ENCODE measurements around the gene NGB.
"Not testable (repeated sequence)": the region's sequence is repeated elsewhere in the genome, so short reads cannot be mapped to it uniquely, and the experiment has no call there.

Gene NGB

DNA sequence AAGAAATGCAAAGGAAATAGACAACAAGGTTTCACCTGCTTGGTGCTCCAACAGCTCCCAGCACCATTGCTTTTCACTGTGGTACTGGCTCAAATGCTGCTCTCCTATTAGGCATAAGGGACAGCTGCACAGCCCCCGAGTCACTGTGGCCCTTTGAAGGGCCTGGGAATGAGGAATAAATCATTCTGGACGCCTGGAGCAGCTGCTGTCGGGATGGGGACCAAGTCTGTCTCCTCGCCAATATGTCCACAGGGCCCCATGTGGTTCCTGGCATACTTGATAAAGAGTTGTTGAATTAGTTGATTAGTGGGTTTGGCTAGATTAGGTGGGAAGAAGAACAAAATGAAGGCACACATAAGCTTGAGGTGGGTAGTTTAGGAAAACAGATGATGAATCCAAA, 13.1 kb upstream of the NGB start:
- no peak overlapping the region for H3K4me3 ChIP-seq (ENCODE audit: control insufficient read depth, low read depth, low read length)
- DNase-seq (ENCODE audit: low read depth) = no peak
- TF ChIP-seq, protein P1, sequence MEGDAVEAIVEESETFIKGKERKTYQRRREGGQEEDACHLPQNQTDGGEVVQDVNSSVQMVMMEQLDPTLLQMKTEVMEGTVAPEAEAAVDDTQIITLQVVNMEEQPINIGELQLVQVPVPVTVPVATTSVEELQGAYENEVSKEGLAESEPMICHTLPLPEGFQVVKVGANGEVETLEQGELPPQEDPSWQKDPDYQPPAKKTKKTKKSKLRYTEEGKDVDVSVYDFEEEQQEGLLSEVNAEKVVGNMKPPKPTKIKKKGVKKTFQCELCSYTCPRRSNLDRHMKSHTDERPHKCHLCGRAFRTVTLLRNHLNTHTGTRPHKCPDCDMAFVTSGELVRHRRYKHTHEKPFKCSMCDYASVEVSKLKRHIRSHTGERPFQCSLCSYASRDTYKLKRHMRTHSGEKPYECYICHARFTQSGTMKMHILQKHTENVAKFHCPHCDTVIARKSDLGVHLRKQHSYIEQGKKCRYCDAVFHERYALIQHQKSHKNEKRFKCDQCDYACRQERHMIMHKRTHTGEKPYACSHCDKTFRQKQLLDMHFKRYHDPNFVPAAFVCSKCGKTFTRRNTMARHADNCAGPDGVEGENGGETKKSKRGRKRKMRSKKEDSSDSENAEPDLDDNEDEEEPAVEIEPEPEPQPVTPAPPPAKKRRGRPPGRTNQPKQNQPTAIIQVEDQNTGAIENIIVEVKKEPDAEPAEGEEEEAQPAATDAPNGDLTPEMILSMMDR (IDR thresholded peaks at IDR 0.05; ENCODE audit: control insufficient read depth, insufficient read depth, low read depth, low read length, missing control alignments) = no peak

- DNase-seq (ENCODE audit: low read depth) = no peak
- TF ChIP-seq, protein P1 (IDR thresholded peaks at IDR 0.05; ENCODE audit: control insufficient read depth, insufficient read depth, low read depth, low read length, missing control alignments) = no peak
- no peak overlapping the region for H3K4me3 ChIP-seq (ENCODE audit: control insufficient read depth, low read depth, low read length)
Observed at GRCh38 chr14:77281852-77282410, 10.9 kb upstream of the NGB start.

DNA sequence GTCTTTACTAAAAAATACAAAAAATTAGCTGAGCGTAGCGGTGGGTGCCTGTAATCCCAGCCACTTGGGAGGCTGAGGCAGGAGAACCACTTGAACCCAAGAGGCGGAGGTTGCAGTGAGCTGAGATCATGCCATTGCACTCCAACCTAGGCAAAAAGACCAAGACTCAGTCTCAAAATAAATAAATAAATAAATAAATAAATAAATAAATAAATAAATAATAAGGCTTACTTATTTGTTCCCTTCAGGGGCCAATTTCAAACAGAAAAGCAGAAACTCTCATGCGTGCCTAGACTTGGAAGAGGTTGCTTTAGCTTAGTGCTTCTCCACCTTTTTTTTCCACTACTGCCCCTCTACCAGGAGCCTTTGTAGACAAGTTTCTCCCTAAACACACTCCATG, 9.9 kb upstream of the NGB start:
- not testable (repeated sequence) for H3K4me3 ChIP-seq (ENCODE audit: control insufficient read depth, low read depth, low read length); DNase-seq (ENCODE audit: low read depth)

GRCh38 chr14:77279719-77280118, 8.7 kb upstream of the NGB start:
- DNase-seq (ENCODE audit: low read depth) = no peak
- no peak overlapping the region for H3K4me3 ChIP-seq (ENCODE audit: control insufficient read depth, low read depth, low read length)
- TF ChIP-seq, protein P1 (IDR thresholded peaks at IDR 0.05; ENCODE audit: control insufficient read depth, insufficient read depth, low read depth, low read length, missing control alignments) = no peak

GRCh38 chr14:77278461-77279230, 7.6 kb upstream of the NGB start:
- DNase-seq (ENCODE audit: low read depth) = no peak
- H3K4me3 ChIP-seq (ENCODE audit: control insufficient read depth, low read depth, low read length) = no peak overlapping the region
- TF ChIP-seq, protein P1 (IDR thresholded peaks at IDR 0.05; ENCODE audit: control insufficient read depth, insufficient read depth, low read depth, low read length, missing control alignments) = no peak

- no peak overlapping the region for H3K4me3 ChIP-seq (ENCODE audit: control insufficient read depth, low read depth, low read length)
- no peak for DNase-seq (ENCODE audit: low read depth)
- TF ChIP-seq, protein P1 (IDR thresholded peaks at IDR 0.05; ENCODE audit: control insufficient read depth, insufficient read depth, low read depth, low read length, missing control alignments) = no peak
Observed at GRCh38 chr14:77276959-77277358, 6.0 kb upstream of the NGB start.

DNA sequence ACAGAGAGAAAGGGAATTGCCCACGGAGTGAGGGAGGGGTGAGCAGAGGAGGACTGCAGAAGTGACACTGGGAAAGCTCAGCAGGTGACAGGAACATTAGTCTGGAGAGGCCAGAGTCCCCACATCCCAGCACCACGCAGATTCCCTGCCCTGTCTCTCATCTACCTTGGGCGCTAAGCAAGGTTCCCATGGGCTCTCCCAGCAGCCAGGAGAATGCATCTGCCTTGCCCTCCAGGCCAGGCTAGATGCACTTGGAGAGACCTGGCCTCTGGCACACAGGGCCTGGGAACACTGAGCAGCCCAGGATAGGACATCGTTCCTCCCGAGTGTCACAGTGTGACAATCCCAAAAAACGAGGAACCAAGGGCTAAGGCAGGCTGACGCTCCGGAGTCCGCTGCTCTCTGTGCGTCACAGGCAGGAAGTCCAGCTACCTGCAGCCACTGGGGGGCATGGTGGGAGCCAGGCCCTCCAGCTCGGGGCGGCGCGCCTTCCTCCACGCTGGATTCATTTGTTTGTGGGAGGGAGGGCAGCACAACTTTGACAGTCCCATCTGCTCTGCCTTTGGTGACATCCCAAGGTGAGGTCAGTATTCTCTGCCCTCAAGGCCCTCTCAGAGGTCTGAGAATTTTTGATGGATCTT, 5.4 kb upstream of the NGB start:
- DNase-seq (ENCODE audit: low read depth) = no peak
- TF ChIP-seq, protein P1 (IDR thresholded peaks at IDR 0.05; ENCODE audit: control insufficient read depth, insufficient read depth, low read depth, low read length, missing control alignments) = no peak
- no peak overlapping the region for H3K4me3 ChIP-seq (ENCODE audit: control insufficient read depth, low read depth, low read length)

Data from AG09309 (cell line).